ENCODE measurements around the gene WNT9A. TPM values are rescaled to one million over a fixed set of nuclear protein-coding genes. Genes with fewer than 3 reads are reported as not detected.

The WNT9A gene
- total and polyA plus RNA-seq, 7 donors: 7.6 to 49.7 (median 22.0) TPM

- no peak for DNase-seq
- Histone ChIP-seq H3K27me3 (ENCODE audit: insufficient read depth in 3 of 3, low read length in 2 of 3) (peaks cover 0 to 3% (median 0%) of the 10 kb centered on the region in 3 donors), H3K4me3 (no peak overlapping the region), H3K9me3 (no peaks in the 10 kb centered on the region), H3K27ac (no peak overlapping the region), H3K4me1 (no peaks in the 10 kb centered on the region), H3K36me3 (ENCODE audit: insufficient read depth in 1 of 2, low read depth in 1 of 2) (no peaks in the 10 kb centered on the region)
- no peak for TF ChIP-seq CTCF (IDR thresholded peaks at IDR 0.05)
- WGBS, 3 donors: 51 to 66% (median 57%) methylated on average over 3 of the region's 3 CpGs
- intact Hi-C loops (cut with DNase I): no loop called here
- no peak for ATAC-seq
Observed at GRCh38 chr1:227870366-227870765, 77.4 kb downstream of the WNT9A start.

GRCh38 chr1:227869851-227870305 lies 77.9 kb downstream of the WNT9A start:
- H3K36me3 ChIP-seq (ENCODE audit: insufficient read depth in 1 of 2, low read depth in 1 of 2): no peaks in the 10 kb centered on the region
- TF ChIP-seq CTCF (IDR thresholded peaks at IDR 0.05): no peak

GRCh38 chr1:227869279-227869842 lies 78.4 kb downstream of the WNT9A start:
- no peaks in the 10 kb centered on the region for H3K36me3 ChIP-seq (ENCODE audit: insufficient read depth in 1 of 2, low read depth in 1 of 2)
- intact Hi-C loops (cut with DNase I): no loop called here
- peaks cover 0 to 6% (median 0%) of the 10 kb centered on the region in 3 donors for H3K27me3 ChIP-seq (ENCODE audit: insufficient read depth in 3 of 3, low read length in 2 of 3)
- H3K4me1 ChIP-seq: no peaks in the 10 kb centered on the region
- peaks cover 8% of the 10 kb centered on the region for H3K9me3 ChIP-seq
- 33 to 58% (median 41%) methylated on average over 5 of the region's 5 CpGs for WGBS, 3 donors
- no peak overlapping the region for H3K4me3 ChIP-seq
- H3K27ac ChIP-seq: no peak overlapping the region
- no peak for TF ChIP-seq CTCF (IDR thresholded peaks at IDR 0.05)
- DNase-seq: peak in 1 of 2 donors; percentile 16
- no peak for ATAC-seq

More at GRCh38 chr1:227869851-227870305, 77.9 kb downstream of the WNT9A start:
- Histone ChIP-seq H3K9me3 (peaks cover 3% of the 10 kb centered on the region), H3K27ac (no peak overlapping the region), H3K27me3 (ENCODE audit: insufficient read depth in 3 of 3, low read length in 2 of 3) (peaks cover 0 to 6% (median 0%) of the 10 kb centered on the region in 3 donors), H3K4me1 (no peaks in the 10 kb centered on the region), H3K4me3 (no peak overlapping the region)
- ATAC-seq (no peak), DNase-seq (peak in 1 of 2 donors; percentile 37)
- intact Hi-C loops (cut with DNase I): no loop called here
- 15 to 31% (median 19%) methylated on average over 5 of the region's 5 CpGs for WGBS, 3 donors

Other genes starting within 250 kb of the WNT9A start
- 10 to 100 TPM in 3 of 4 donors, 1 to 10 TPM in 1; 9.0 to 16.2 (median 14.3) TPM for gene JMJD4, start 212.6 kb downstream of the WNT9A start, total RNA-seq
- 10 to 100 TPM; 12.4 to 20.5 (median 15.7) TPM for gene JMJD4, start 212.6 kb downstream of the WNT9A start, polyA plus RNA-seq
- gene SNAP47, start 212.5 kb downstream of the WNT9A start, total RNA-seq: 10 to 100 TPM; 19.6 to 40.5 (median 31.5) TPM
- 10 to 100 TPM; 17.9 to 26.6 (median 20.4) TPM for gene SNAP47, start 212.5 kb downstream of the WNT9A start, polyA plus RNA-seq
- not detected for gene PRSS38, start 132.3 kb downstream of the WNT9A start, total RNA-seq
- not detected for gene PRSS38, start 132.3 kb downstream of the WNT9A start, polyA plus RNA-seq
- not detected for gene WNT3A, start 59.1 kb upstream of the WNT9A start, total RNA-seq
- not detected for gene WNT3A, start 59.1 kb upstream of the WNT9A start, polyA plus RNA-seq
- gene ARF1, start 134.8 kb upstream of the WNT9A start, total RNA-seq: 100 to 1,000 TPM; 176 to 328 (median 256) TPM
- gene ARF1, start 134.8 kb upstream of the WNT9A start, polyA plus RNA-seq: 100 to 1,000 TPM; 257 to 612 (median 345) TPM
- gene C1orf35, start 155.4 kb upstream of the WNT9A start, total RNA-seq: 1 to 10 TPM; 3.6 to 6.5 (median 5.1) TPM
- gene C1orf35, start 155.4 kb upstream of the WNT9A start, polyA plus RNA-seq: 1 to 10 TPM; 5.7 to 8.2 (median 7.8) TPM
- gene MRPL55, start 161.4 kb upstream of the WNT9A start, total RNA-seq: 10 to 100 TPM; 35.7 to 43.4 (median 39.2) TPM
- gene MRPL55, start 161.4 kb upstream of the WNT9A start, polyA plus RNA-seq: 10 to 100 TPM; 70.9 to 86.2 (median 81.8) TPM
- 100 to 1,000 TPM in 1 of 4 donors, 10 to 100 TPM in 3; 90.2 to 122 (median 92.8) TPM for gene GUK1, start 192.3 kb upstream of the WNT9A start, total RNA-seq
- gene GUK1, start 192.3 kb upstream of the WNT9A start, polyA plus RNA-seq: 100 to 1,000 TPM; 161 to 271 (median 166) TPM
- gene GJC2, start 202.0 kb upstream of the WNT9A start, total RNA-seq: under 1 TPM; 0.37 to 0.92 (median 0.52) TPM
- gene GJC2, start 202.0 kb upstream of the WNT9A start, polyA plus RNA-seq: under 1 TPM; 0.19 to 0.40 (median 0.20) TPM
- gene IBA57, start 217.9 kb upstream of the WNT9A start, total RNA-seq: 10 to 100 TPM; 11.3 to 26.2 (median 17.8) TPM
- 10 to 100 TPM in 2 of 3 donors, 1 to 10 TPM in 1; 7.7 to 16.0 (median 11.5) TPM for gene IBA57, start 217.9 kb upstream of the WNT9A start, polyA plus RNA-seq

Measured in psoas muscle (tissue), 8 donors.